ENCODE results near the gene MAP3K5. TPM values are rescaled to one million over a fixed set of nuclear protein-coding genes. Genes with fewer than 3 reads are reported as not detected.

The MAP3K5 gene
- total RNA-seq, 4 donors from 2014 or later: 19.4 to 36.1 (median 21.1) TPM

- Histone ChIP-seq H3K9me3 (no peaks in the 10 kb centered on the region), H3K36me3 (peaks cover 12% of the 10 kb centered on the region), H3K27ac (peak overlapping the region; percentile 87), H3K4me3 (peak overlapping the region; percentile 70), H3K4me1 (peaks cover 12% of the 10 kb centered on the region), H3K27me3 (no peaks in the 10 kb centered on the region)
- WGBS: 50% methylated on average over 30 of the region's 31 CpGs
- peak; percentile 61 to 79 for DNase-seq (ENCODE audit: low spot score in 2 of 2)
- no peak for TF ChIP-seq CTCF (IDR thresholded peaks at IDR 0.05)
- TF ChIP-seq POLR2AphosphoS5 (IDR thresholded peaks at IDR 0.05): peak in 1 of 3 donors; percentile 13
- no peak for TF ChIP-seq POLR2A (IDR thresholded peaks at IDR 0.05)
These were observed 30.9 kb upstream of the MAP3K5 start for GRCh38 chr6:136823128-136823660.

DNA sequence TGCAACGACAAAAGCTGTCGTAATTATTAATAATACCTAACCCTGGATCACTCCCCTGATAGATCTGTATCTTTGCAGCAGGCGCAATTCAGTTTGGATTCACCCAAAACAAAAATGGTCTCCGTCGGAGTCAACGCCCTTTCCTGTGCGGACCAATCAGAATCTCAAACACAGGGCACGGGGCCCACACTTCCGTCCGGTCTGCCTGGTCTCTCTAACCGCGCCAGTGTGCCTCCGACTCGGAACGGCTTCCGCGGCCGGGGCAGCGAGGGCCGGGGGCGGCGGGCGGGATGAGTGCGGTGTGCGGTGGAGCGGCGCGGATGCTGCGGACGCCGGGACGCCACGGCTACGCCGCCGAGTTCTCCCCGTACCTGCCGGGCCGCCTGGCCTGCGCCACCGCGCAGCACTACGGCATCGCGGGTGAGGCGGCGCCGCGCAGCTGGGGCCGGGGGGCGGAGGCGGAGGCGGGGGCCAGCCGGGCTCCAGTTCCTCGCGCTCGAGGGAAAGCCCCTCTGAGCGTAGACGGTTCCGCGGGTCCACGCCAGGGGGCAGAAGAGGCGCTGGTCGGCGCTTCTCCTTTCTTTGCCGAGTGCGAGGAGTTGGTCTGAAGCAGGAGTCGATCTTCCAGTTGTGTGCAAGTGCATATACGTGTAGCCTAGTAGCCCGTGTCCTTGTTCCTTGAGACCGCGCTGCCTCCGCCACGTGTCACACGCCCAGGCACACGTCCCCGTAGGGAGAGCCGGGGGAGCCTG, 30.3 kb upstream of the MAP3K5 start, which contains the start of gene PEX7:
Gene PEX7 (plus strand): TSS at position 217 of the 752 bp plus-strand sequence. CDS start 74 bp downstream, at position 291.
- Histone ChIP-seq H3K9me3 (no peaks in the 10 kb centered on the region), H3K27me3 (no peaks in the 10 kb centered on the region), H3K27ac (peak within 1 kb of the TSS; percentile 87), H3K4me1 (peaks cover 12% of the 10 kb centered on the region), H3K36me3 (peaks cover 10% of the 10 kb centered on the region), H3K4me3 (peak within 1 kb of the TSS; percentile 70)
- WGBS: 0% methylated on average over 32 of the region's 78 CpGs
- DNase-seq (ENCODE audit: low spot score in 2 of 2): peak; percentile 94 to 96
- TF ChIP-seq EP300 (IDR thresholded peaks at IDR 0.05) (no peak), CTCF (IDR thresholded peaks at IDR 0.05) (peak; percentile 26 to 72), POLR2AphosphoS5 (IDR thresholded peaks at IDR 0.05) (peak in 1 of 3 donors; percentile 18), POLR2A (IDR thresholded peaks at IDR 0.05) (peak in 1 of 2 donors; percentile 31)

- Histone ChIP-seq H3K27me3 (no peaks in the 10 kb centered on the region), H3K9me3 (no peaks in the 10 kb centered on the region), H3K4me3 (peak overlapping the region; percentile 70), H3K27ac (peak overlapping the region; percentile 87), H3K4me1 (peaks cover 12% of the 10 kb centered on the region), H3K36me3 (peaks cover 9% of the 10 kb centered on the region)
- DNase-seq (ENCODE audit: low spot score in 2 of 2): no peak
- TF ChIP-seq CTCF (IDR thresholded peaks at IDR 0.05): no peak
- TF ChIP-seq POLR2AphosphoS5 (IDR thresholded peaks at IDR 0.05): no peak
- TF ChIP-seq POLR2A (IDR thresholded peaks at IDR 0.05): no peak
- TF ChIP-seq EP300 (IDR thresholded peaks at IDR 0.05): no peak
- WGBS: 0% methylated on average over 11 of the region's 11 CpGs
These were observed 29.7 kb upstream of the MAP3K5 start for GRCh38 chr6:136822046-136822375.

GRCh38 chr6:136820561-136820960, 28.3 kb upstream of the MAP3K5 start:
- no peak for DNase-seq (ENCODE audit: low spot score in 2 of 2)

More at GRCh38 chr6:136820561-136820960, 28.3 kb upstream of the MAP3K5 start:
- 79% methylated on average over 2 of the region's 2 CpGs for WGBS
- Histone ChIP-seq H3K9me3 (no peaks in the 10 kb centered on the region), H3K4me3 (no peak overlapping the region), H3K36me3 (no peaks in the 10 kb centered on the region), H3K27me3 (no peaks in the 10 kb centered on the region), H3K4me1 (peaks cover 12% of the 10 kb centered on the region), H3K27ac (no peak overlapping the region)
- TF ChIP-seq EP300 (IDR thresholded peaks at IDR 0.05) (no peak), POLR2AphosphoS5 (IDR thresholded peaks at IDR 0.05) (no peak), CTCF (IDR thresholded peaks at IDR 0.05) (no peak), POLR2A (IDR thresholded peaks at IDR 0.05) (no peak)

Measured in suprapubic skin (tissue), 4 donors.